HG02642 (cell line): ENCODE results near the gene OR6C75.
"Not testable (repeated sequence)": the region's sequence is repeated elsewhere in the genome, so short reads cannot be mapped to it uniquely, and the experiment has no call there.

Source experiments
- ATAC-seq: cut with Tn5 transposase; IDR thresholded peaks from one replicate; pipeline ENCODE4 v1.9.1; 2021; ENCODE audit warnings: mild to moderate bottlenecking; ENCODE audit not compliant: unreplicated experiment, poor library complexity

Gene OR6C75

DNA sequence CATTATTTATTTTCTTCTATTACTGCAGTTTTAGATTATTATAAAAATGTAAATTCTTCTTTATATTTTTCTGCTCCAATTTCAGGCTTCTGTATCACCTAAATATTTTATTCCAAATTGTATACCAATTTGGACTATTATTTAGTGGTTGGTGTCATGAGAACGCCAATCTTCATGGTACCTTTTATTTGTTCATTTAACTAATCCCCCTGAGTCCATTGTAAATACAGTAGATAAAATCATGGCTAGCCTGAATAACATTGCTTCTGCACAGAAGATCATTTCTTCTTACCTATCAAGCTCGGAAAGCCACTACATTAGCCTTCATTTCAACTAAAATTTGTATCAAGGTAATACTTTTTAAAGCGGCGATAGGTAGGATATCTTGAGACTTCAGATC, at the start of gene OR6C75:
Gene OR6C75, plus strand, starts transcription at position 301 of the 400 bp plus-strand sequence. CDS start 2,136 bp downstream, outside the sequence.
- no peak for ATAC-seq

DNA sequence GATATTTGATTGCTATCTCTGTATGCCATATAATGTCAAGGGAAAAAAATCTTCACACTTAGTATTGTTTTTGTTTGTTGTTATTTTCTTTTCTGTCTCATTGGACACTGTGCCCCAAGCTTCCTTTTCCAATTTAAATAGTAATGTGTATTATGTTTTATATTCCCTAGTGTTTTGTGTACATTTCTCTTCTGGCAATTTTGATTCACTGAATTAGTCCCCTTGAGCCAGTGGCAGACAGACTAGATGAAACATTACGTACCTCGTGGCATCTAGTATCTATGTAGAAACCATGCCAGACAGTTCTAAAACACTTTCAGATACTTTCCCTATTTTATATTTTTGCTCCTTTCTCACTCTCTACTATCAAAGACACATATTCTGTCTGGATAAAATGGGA, 48.7 kb upstream of the OR6C75 start, which contains the start of gene OR6C1:
Gene OR6C1, plus strand, starts transcription at position 301 of the 400 bp plus-strand sequence. CDS start 6,257 bp downstream, outside the sequence.
- ATAC-seq, result no peak

DNA sequence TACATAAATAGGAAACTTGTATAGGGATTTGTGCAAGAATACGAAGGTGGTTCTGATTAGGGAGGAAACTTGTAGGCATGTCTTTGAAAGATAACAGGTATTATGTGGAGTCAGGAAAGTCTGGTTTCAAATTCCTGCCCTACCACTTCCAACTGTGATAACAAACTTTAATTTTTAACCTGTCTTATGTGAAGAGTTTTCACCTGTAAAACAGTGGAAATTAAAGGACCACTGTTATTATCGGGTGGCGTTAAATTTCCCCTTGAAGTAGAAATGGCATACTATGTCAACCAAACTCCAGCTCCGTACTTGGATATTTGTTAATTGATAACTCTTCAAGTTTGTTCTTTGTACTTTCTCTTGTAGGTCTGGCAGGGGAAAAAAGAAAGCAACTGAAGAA, 42.6 kb upstream of the OR6C75 start:
- no peak for ATAC-seq

DNA sequence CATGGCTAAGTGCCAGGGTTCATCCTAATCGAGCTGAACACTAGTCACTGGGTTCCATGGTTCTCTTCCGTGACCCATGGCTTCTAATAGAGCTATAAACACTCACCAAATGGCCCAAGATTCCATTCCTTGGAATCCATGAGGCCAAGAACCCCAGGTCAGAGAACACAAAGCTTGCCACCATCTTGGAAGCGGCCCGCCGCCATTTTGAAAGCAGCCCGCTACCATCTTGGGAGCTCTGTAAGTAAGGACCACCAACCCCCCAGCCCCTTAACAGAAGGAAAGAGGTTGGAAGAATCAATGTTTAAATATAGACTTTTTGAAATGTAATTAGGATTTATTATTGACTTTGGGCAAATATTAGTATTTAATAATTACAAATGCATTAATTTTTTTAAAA, 37.0 kb upstream of the OR6C75 start:
- not testable (repeated sequence) for ATAC-seq

DNA sequence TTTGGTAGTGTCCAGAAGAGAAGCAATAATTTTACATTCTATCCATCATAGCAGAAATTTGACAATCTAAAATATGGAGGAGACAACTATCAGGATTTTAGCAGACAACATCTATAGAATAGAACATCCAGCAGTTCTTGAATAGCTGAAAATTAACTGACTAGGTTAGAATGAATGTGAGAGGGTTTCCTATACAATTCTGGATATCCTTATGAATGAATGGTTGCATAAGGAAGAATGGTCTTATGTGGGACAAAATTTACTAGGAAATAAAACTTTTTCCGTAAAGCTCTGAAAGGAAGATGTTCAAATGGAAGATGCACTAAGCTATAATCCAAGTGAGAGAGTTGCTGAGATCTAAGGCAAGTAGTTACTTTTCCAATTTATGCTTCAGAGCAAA, 32.3 kb upstream of the OR6C75 start, which contains the start of gene OR6C3:
Gene OR6C3, plus strand, starts transcription at position 301 of the 400 bp plus-strand sequence. CDS start 955 bp downstream, outside the sequence.
- ATAC-seq, result no peak

DNA sequence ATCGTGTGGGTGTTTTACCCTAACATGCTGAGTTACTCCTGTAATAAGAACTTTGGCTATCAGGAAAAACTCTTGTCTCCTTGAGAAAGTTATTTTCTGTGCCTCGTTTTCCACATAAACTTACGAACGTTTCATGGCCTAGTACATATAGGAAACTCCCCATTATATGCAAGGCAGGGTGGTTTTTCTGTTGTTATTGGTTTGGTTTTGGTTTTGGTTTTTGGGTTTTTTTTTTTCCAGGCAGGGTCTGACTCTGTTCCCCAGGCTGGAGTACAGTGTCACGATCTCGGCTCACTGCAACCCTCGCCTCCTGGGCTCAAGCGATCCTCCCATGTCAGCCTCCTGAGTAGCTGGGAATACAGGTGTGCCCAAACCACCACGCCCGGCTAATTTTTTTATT, 26.8 kb upstream of the OR6C75 start:
- ATAC-seq, result no peak

DNA sequence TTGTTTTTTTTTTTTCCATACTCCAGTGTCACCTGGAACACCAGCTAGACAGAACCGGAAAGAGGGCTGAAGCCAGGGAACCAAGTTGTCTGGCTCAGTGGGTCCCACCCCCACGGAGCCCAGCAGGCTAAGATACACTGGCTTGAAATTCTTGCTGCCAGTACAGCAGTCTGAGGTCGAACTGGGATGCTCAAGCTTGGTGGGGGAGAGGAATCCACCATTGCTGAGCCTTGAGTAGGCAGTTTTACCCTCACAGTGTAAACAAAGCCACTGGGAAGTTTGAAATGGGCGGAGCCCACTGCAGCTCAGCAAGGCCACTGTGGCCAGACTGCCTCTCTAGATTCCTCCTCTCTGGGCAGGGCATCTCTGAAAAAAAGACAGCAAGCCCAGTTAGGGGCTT, 7.4 kb upstream of the OR6C75 start:
- not testable (repeated sequence) for ATAC-seq

DNA sequence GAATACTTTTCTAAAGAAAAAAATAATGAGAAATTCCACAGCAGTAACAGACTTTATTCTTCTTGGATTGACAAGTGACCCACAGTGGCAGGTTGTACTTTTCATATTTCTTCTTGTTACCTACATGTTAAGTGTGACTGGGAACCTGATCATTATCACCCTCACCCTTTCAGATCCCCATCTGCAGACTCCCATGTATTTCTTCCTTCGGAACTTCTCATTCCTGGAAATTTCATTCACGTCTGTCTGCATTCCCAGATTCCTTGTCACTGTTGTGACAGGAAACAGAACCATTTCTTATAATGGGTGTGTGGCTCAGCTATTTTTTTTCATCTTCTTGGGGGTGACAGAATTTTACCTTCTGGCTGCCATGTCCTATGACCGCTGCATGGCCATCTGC, 2.3 kb downstream of the OR6C75 start:
- no peak for ATAC-seq

DNA sequence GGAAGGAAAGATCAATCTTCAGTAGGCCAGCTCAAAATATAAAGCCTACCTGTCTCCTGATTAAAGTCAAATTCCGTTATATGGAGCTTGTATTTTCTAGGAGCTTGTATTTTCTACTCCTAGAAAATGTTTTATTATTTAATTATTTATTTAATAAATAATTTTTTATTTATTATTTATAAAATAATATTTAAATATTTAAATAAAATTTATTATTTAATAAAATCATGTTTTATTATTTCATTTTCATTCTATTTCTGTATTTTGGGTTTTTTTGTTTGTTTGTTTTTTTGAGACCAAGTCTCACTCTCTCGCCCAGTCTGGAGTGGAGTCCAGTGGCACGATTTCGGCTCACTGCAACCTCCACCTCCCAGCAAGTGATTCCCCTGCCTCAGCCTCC, 9.7 kb downstream of the OR6C75 start:
- no peak for ATAC-seq

DNA sequence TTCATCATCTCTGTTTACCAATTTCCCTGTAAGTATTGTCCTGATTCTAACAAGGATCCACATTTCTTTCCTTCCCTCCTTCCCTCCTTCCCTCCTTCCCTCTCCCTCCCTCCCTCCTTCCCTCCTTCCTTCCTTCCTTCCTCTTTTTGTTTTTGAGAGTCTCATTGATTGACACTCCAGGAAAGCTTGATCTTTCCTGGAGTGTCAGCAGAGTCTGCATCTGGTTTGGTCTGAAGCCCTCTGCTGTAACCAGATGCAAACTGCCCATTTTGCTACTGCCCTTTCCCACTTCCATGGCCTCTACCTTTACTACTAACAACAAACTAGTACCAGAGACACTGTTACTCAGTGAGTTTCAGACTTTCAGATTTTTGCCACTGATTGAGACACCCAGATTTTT, 23.1 kb downstream of the OR6C75 start:
- ATAC-seq, result no peak

DNA sequence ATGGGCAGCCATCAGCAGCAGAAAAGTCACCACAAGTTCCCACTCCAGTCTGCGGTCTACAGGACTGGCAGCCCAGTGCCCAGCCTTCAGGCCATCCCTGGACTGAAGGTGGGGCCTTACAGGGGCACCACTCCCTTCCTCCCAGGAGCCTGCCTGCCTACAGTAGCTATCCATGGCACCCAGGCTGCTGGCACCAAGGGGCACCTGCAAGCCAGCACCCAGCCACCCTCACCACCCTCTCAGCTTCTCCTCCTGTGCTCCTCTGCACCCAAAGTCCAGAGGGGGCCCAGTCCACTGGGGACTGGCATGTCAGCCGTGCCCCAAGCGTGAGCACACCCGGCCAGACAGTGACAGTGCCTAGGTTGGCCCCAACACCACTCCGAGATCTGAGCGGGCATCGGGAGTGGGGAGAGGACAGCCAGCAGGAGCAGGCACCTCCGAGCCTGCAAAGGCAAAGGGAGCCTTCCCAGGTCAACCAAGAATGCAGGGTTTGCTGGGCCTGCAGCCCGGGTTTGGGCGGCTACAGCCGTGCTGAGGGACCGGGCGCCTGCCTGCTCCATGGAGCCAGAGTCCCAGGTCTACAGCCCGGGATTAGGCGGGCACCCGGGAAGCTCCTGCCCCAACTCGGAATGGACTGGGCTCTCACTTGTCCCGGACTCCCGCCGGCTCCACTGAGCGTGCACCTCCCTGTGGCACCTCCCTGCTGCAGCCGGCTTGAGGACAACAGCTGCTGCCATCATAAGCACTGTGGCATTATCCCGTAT, 29.4 kb downstream of the OR6C75 start:
- ATAC-seq, result no peak

DNA sequence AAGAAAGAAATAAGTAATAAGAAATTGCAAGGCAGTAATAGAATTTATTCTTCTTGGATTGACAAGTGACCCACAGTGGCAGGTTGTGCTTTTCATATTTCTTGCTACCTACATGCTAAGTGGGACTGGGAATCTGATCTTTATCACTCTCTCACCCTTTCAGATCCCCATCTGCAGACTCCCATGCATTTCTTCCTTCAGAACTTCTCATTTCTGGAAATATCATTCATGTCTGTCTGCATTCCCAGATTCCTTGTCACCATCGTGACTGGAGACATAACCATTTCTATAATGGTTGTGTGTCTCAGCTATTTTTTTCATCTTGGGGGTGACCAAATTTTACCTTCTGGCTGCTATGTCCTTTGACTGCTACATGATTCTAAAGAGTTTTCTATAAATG, 33.6 kb downstream of the OR6C75 start:
- ATAC-seq, result no peak

DNA sequence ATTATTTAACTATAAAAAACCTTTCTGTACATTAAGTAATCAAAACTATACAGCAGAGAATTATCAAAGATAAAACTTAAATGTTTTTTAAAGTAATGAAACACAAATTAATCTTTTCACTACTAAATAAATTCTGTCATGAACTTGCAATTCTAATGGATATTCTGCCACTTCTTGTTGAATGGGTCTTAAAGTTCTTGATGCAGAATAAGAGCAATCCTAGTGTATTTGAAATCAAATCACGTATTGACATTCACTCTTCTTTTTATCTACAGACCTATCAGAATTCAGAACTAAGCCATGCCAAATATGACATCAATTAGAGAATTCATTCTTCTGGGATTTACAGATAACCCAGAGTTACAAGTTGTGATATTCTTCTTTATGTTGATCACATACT, 37.5 kb downstream of the OR6C75 start, which contains the start of gene OR6C65:
Gene OR6C65, plus strand, starts transcription at position 301 of the 400 bp plus-strand sequence. Its CDS starts 0 bp downstream, at position 301.
- no peak for ATAC-seq

DNA sequence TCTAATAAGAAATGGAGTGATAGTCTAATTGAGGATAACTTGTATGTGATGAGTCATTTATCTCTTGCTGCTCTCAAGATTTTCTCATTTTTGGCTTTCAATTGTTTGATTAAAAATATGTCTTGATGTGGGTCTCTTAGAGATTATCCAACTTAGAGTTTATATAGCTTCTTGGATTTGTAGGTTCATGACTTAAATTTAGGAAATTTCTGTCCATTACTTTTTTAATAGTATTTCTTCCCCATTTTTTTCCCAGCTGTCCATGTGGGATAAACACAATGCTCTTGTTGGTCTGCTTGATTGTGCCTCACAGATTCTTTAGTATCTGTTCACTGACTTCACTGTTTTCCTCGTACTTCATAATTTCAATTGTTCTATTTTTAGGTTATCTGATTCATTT, 45.1 kb downstream of the OR6C75 start:
- no peak for ATAC-seq

DNA sequence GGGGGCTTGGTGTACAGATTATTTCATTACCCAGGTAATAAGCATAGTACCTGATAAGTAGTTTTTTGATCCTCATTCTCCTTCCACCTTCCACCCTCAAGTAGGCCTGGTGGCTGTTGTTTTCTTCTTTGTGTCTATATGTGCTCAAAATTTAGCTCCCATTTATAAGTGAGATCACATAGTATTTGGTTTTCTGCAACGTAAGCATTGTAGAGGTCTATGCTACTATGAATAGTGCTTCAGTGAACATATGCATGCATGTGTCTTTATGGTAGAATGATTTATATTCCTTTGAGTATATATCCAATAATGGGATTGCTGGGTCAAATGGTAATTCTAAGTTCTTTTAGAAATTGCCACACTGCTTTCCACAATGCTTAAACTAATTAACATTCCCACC, 46.4 kb downstream of the OR6C75 start:
- ATAC-seq, result not testable (repeated sequence)

DNA sequence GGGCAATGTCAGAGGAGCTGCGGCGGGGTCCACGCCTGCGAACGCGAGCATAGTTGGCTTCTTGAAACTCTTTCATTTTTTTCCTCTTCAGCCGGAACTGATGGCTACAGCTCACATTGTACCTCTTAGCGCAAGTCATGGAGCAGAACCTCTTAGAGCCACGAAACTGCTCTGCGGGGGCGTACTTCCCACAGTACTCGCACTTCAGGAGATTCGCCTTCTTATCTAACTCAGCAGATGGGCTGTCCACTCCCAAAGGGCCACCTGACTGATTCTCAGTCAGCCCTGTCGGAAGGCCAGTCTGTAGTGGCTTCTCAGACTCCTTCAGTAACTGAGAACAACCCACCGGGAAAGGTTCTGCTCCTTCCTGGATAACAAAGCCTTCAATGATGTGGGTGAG, 49.4 kb downstream of the OR6C75 start:
- not testable (repeated sequence) for ATAC-seq

DNA sequence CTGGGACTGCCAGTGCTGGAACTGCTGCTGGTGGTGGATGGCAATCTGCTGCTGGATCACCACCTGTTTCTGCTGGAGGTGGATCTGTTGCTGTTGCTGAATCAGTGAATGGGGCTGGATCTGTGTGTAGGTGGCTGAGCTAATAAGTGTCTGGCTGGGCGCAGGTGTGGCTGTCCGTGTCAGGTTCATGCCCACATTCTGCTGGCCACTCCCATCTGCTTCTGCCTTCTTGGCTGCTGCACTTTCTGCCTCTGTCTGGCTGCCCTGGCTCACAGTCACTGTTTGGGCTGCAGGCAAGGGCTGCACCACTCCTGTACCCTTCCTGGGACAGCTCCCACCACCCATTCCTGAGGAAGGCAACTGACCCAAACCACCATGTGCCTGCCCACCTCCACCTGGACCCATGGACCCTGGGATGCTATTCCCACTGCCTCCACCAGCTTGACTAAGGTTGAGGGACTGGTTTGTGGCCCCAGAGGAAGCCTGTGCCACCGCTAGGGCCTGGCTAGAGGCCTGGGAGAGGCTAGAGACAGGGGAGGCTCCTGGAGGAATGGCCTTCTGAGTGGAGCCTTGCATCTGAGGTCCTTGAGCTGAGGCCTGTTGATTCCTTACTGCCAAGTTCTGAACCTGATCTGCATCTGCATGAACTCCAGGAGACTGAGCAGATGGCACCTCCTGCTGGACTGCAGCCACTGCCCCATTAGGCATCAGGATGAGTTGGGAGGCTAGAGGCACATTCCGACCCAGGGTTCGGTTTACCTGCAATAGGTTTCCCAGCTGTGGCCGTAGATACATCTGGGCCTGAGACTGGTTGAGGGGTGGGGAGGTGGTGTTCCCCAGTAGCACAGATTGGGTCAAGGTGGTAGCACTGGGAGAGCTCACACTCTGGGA, 51.0 kb downstream of the OR6C75 start:
- ATAC-seq, result not testable (repeated sequence)

DNA sequence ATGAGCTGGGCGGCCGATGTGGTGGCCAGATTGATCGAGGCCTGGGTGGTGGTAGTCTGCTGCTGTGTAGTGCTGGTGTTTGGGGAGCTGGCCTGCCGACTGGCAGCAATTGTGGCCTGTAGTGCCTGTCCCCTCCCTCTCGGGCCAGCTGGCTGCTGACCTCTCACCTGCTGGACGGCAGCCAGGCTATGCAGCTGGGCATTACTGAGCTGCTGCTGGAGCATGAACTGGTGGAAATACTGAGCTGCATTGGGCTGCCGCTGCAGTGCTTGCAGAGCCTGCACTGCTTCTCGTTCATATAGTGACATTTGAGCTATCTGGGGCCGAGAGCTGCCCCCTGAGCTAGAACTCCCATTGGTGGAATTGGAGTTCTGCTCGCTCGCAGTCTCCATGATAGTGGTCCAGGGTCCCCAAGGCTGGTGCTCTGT, 51.6 kb downstream of the OR6C75 start:
- ATAC-seq, result not testable (repeated sequence)

DNA sequence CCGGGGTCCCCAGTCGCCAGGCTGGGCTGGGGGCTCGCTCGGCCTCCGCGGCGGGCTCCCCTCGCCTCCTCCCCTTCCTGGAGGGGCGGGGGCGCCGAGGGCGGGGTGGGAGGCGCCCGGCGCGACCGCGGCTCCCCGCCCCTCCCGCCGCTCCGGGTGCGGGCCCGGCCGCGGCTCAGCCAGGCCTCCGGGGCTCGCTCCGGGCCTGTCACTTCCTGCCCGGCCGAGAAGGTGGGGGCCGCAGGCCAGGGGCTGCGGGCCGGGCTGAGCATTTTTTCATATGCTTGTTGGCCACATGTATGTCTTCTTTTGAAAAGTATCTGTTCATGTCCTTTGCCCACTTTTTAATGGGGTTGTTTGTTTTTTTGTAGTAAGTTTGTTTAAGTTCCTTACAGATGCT, 52.1 kb downstream of the OR6C75 start:
- not testable (repeated sequence) for ATAC-seq

DNA sequence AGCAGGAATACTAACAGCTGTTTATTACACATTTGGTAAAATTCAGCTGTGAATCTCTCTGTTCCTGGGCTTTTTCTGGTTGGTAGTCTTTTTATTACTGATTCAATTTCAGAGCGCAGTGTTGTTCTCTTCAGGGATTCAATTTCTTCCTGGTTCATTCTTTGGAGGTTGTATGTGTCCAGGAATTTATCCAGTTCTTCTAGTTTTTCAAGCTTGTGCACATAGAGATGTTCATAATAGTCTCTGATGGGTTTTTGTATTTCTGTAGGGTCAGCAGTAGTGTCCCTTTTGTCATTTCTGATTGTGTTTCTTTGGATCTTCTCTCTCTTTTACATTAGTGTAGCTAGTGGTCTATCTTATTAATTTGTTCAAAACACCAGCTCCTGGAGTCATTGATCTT, 54.2 kb downstream of the OR6C75 start:
- no peak for ATAC-seq
